Activated T-helper 9 cell treated with anti-CD3 and anti-CD28 coated beads, Interleukin-2, amount 50 U/mL, for 16 hours (primary cell): ENCODE results near the gene TUBA8.
"Not testable (repeated sequence)": the region's sequence is repeated elsewhere in the genome, so short reads cannot be mapped to it uniquely, and the experiment has no call there.

Experiments
- DNase-seq: peaks from one replicate; pipeline ENCODE4 v3.0.0-alpha.2; 2020; ENCODE audit warnings: low read depth

TUBA8 gene

DNA sequence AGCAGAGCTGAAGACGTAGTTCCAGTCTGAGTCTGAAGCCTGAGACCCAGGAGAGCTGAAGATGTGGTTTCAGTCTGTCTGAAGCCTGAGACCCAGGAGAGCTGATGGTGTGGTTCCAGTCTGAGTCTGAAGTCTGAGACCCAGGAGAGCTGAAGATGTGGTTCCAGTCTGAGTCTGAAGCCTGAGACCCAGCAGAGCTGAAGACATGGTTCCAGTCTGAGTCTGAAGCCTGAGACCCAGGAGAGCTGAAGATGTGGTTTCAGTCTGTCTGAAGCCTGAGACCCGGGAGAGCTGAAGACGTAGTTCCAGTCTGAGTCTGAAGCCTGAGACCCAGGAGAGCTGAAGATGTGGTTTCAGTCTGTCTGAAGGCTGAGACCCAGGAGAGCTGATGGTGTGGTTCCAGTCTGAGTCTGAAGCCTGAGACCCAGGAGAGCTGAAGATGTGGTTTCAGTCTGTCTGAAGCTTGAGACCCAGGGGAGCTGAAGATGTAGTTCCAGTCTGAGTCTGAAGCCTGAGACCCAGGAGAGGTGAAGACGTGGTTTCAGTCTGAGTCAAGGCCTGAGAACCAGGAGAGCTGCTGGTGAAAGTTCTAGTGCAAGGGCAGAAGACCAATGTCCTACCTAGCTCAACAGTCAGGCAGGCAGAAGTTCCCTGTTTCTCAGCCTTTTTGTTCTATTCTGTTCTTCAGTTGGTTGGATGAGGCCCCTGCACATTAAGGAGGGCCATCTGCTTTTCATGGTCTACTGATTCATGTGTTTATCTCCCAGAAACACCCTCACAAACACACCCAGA lies 3.9 kb upstream of the TUBA8 start:
- DNase-seq = not testable (repeated sequence)

GRCh38 chr22:18108187-18108586 lies 2.4 kb upstream of the TUBA8 start:
- no peak for DNase-seq

DNA sequence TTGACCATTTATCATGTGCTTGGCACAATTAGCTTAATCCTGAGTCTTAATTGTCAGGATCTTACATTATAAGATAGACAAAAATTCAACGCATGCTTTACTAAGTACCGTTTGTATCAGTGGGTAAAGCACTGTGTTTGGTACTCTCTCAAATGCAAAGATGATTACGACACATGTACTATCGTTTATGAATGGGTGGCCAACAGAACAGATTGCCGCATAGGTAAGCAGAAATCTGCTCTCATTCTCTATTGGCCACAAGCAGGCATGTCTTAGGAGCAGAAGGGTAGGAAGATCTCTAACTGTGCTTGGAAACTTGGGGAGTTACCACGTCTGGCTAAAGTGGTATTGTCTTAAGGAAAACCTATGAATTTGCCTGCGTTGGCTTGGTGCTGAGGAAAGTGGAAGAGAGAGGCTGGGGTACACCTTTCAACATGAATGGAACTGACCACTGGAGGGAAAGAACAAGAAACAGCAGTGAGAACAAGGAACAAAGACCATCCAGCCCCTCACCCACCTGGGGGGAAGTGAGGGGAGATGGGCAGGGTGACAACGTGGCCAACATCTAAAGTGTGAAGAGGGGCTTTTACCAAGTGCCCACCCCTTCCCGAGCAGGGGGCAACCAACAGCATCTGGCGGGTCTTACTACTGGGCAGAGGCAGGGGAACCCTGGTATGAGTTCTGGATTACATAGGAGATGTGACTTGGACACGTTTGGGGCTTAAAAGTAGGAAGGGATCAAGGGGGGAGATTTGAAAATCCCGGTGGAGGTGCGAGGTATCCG lies 1.0 kb upstream of the TUBA8 start:
- DNase-seq = no peak

GRCh38 chr22:18110954-18111758 lies 547 bp downstream of the TUBA8 start:
- no peak for DNase-seq

GRCh38 chr22:18111759-18112330 lies 1.2 kb downstream of the TUBA8 start:
- DNase-seq = no peak

DNA sequence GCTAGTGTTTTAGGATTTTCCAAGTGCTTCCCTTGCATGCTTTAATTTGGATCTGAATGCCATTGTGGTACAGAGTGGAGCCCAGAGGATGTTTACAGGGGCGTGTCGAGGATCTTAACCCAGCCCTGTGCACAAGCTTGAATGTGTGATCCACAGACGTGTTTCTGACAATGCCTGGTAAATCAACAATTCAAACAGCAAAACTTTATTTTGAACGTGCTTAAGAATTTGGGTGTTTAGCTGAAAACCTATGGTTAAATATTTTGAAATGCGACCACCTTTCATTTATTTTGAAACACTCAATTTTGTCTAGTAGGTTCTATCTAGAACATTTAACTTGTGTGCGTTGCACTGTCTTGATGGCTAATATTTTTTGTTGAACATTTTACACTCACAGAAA lies 1.8 kb downstream of the TUBA8 start:
- DNase-seq = no peak

DNA sequence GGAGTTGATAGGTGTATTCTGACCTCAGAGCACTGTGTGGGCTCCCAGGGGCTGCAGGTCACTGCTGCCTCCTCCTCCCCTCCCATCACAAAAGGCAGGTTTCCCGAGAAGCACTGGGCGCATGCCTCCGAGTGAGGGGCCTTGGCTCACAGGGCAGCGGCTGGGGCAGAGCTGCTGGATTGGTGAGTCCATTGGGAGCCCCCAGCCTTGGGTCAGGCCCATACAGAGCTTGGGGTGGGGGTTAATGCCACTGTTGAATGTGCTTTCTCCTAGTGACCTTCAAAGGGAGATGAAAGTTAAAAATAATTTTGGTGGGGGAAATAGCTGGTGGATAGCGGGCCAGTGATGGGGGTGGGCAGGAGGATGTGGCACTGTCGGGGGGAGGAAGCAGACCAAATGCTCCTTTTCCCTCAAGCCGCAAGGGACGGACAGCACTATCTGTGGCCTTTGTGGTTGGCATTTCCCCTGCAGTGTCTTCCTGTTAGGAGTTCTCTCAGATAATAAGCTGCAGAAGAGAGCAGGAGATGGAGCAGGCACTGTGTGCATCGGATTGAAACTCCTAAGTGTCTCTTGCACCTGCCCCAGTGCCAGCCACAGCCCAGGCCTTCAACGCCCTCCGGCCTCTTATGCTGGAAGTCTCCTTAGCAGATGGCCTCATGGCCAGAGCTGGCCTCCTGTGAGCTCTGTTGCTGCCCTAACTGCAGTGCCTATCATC lies 3.2 kb downstream of the TUBA8 start:
- no peak for DNase-seq

DNA sequence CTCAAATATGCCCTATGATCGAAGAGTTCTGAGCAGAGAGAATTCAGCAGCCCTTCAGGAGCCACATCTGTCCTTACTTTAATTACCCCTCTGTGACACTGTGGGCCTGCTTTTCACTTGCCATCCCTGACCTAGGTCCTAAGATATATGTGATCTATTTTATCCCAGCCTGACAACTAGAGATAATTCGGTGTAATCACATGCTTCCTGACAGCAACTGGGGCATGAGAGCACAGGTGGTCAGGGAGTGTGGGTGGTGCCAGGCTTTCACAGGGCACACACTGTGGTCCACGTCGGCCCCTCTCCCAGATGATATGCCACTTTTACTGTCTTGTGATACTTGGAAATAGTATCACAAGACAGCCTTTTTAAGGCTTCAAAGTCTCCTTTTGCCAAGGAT lies 3.9 kb downstream of the TUBA8 start:
- DNase-seq = no peak

DNA sequence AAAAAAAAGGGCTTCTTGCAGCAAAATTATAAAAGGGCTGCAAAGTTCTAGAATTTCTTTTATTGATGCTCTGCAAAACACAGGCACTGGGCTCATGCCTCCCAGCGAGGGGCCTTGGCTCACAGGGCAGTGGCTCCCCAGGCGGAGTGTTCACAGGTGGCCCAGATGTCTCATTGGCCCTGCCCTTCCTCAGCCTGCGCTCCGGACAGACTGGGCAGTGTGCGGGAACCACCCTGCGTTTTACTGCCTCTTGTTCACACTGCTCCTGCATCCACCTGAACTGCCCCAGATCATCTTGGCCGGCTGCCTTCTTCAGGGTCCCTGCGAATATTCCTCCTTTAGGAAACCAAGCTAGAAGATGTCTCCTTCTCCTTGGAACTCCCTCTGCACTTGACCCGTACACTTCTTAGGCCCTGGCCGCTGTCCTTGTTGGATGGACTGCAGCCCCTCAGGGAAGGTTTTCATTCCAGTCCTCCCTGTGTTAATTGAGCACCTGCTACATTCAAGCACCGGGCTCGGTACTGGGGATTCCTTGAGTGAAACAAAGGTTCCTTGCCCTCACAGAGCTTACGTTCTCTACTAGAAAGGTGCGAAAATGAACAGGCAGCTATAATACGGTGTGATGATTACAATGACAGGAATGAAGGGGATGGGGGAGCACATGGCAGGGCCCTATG lies 4.5 kb downstream of the TUBA8 start:
- DNase-seq = no peak

DNA sequence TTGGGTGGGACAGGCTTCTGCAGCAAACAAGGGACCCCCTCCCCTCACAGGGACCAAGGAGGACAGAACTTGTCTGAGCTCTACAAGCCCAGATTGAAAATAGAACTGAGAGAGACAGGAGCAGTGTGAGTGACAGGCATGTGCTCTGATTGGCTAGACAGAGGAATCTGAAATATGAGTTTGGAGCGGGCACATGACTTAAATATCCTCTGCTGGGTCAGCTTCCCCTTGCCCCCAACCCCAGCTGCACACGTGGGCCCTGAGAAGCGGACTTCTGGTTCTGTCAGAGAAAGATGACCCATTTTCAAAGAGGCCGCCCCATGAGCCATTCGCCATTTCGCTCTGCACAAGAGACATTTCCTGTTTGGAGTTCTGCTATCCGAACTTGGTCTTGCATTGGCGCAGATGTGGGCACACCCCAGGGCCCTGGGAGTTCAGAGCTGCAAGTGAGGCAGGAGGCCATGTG lies 5.3 kb downstream of the TUBA8 start:
- DNase-seq = no peak

- no peak for DNase-seq
Measured at GRCh38 chr22:18116634-18117033, 6.0 kb downstream of the TUBA8 start.

- DNase-seq = no peak
Measured at GRCh38 chr22:18118345-18118915, 7.8 kb downstream of the TUBA8 start.

DNA sequence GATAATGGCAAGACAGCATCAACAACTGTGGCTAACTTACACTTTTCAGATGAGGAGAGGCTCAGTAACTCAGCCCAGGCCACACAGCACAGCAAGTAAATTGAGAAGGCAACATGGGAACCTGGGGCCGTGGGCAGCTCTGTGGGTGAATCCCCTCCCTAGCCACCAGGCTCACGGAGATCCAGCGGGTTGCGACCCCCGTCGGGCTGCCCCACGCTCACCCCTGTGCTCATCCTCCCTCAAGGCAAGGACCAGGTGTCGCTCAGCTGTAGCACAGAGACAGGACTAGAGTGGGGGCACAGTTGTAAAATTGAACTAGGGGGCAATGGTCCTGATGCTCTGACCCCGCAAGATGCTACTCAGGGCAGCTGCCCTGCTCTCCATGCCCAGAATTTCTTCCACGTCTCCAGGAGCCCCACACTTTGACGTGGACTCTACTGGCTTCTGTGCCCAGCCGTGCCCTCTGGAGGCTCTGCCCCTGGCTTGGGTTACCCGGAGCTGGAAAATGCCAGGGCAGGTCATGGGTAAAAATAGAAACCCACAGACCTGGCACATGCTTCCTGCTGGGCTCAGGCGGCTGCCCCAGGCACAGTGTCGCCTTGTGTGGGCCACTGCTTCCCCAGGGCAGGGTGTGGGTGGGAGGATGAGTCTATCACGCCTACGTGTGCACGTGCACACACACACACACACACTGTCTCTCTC lies 9.0 kb downstream of the TUBA8 start:
- no peak for DNase-seq

- no peak for DNase-seq
Measured at GRCh38 chr22:18120857-18121256, 10.2 kb downstream of the TUBA8 start.

GRCh38 chr22:18121506-18121905 lies 10.9 kb downstream of the TUBA8 start:
- DNase-seq = no peak

- DNase-seq = no peak
Measured at GRCh38 chr22:18121954-18122554, 11.4 kb downstream of the TUBA8 start.

GRCh38 chr22:18123476-18124025 lies 12.9 kb downstream of the TUBA8 start:
- DNase-seq = not testable (repeated sequence)

GRCh38 chr22:18126606-18127005 lies 16.0 kb downstream of the TUBA8 start:
- no peak for DNase-seq

- no peak for DNase-seq
Measured at GRCh38 chr22:18130018-18130417, 19.4 kb downstream of the TUBA8 start.
